PC-3 (cell line): ENCODE data around the gene TBL1Y. TPM values are rescaled to one million over a fixed set of nuclear protein-coding genes. Genes with fewer than 3 reads are reported as not detected.

Source experiments
- ATAC-seq: fragments of 200-7000 bp; cut with Tn5 transposase; 2 replicates; pipeline ENCODE4 v1.9.1; 2020; ENCODE audit warnings: mild to moderate bottlenecking, moderate library complexity
- BruUV-seq: library from RNA; stranded (reverse); fragments of 400-500 nt; replicated peaks from 2 replicates; lab custom pipeline; 2021; lab: Mats Ljungman, UMichigan
- CTCF ChIA-PET: fragments of 300-600 bp; sonication (Branson Sonifier 250); formaldehyde crosslinking; loops from one replicate; lab custom pipeline; 2022; ENCODE audit warnings: antibody characterized with exemption; lab: Charles Lee
- POLR2A ChIA-PET: fragments of 300-600 bp; sonication (Branson Sonifier 250); formaldehyde crosslinking; loops from one replicate; lab custom pipeline; 2022; ENCODE audit warnings: antibody characterized with exemption; ENCODE audit not compliant: unreplicated experiment; lab: Charles Lee
- DNase-seq: peaks from one replicate; pipeline ENCODE4 v3.0.0-alpha.2; 2015
- H2AFZ ChIP-seq: fragments of 300-600 bp; sonication (generic); 2 replicates; pipeline ENCODE4 v1.6.0; 2016; ENCODE audit warnings: antibody characterized with exemption, low read length
- H3F3A ChIP-seq: fragments of 300-600 bp; sonication (generic); one replicate; pipeline ENCODE4 v1.6.0; 2017; ENCODE audit warnings: antibody characterized with exemption, low read length, control low read depth, mild to moderate bottlenecking; ENCODE audit not compliant: unreplicated experiment
- H3K27ac ChIP-seq: fragments of 300-600 bp; sonication (generic); 2 replicates; pipeline ENCODE4 v1.5.1; 2016; ENCODE audit warnings: mild to moderate bottlenecking, low read length
- H3K27me3 ChIP-seq: fragments of 300-600 bp; sonication (generic); 2 replicates; pipeline ENCODE4 v1.6.1; 2016; ENCODE audit warnings: low read length, mixed read lengths
- H3K36me3 ChIP-seq: fragments of 300-600 bp; sonication (generic); 2 replicates; pipeline ENCODE4 v1.6.1; 2016; ENCODE audit warnings: low read depth, mixed run types, low read length, mixed read lengths
- H3K4me1 ChIP-seq: fragments of 300-600 bp; sonication (generic); 2 replicates; pipeline ENCODE4 v1.5.1; 2016; ENCODE audit warnings: low read length; ENCODE audit not compliant: insufficient read depth
- H3K4me2 ChIP-seq: fragments of 300-600 bp; sonication (generic); 2 replicates; pipeline ENCODE4 v1.6.0; 2016; ENCODE audit warnings: low read length
- H3K4me3 ChIP-seq: fragments of 300-600 bp; sonication (generic); 2 replicates; pipeline ENCODE4 v1.5.1; 2016; ENCODE audit warnings: mild to moderate bottlenecking, low read length, mixed read lengths
- H3K79me2 ChIP-seq: fragments of 300-600 bp; sonication (generic); 2 replicates; pipeline ENCODE4 v1.6.1; 2017; ENCODE audit warnings: low read length, mixed read lengths
- H3K9ac ChIP-seq: fragments of 300-600 bp; sonication (generic); 2 replicates; pipeline ENCODE4 v1.6.0; 2016; ENCODE audit warnings: mild to moderate bottlenecking, low read length
- H3K9me2 ChIP-seq: fragments of 300-600 bp; sonication (generic); replicated peaks from 2 replicates; pipeline ENCODE4 v1.6.1; 2016; ENCODE audit warnings: mixed run types, low read length, mixed read lengths
- H3K9me3 ChIP-seq: fragments of 300-600 bp; sonication (generic); 2 replicates; pipeline ENCODE4 v1.6.1; 2016; ENCODE audit warnings: low read length, mixed read lengths
- H4K20me1 ChIP-seq: fragments of 300-600 bp; sonication (generic); 2 replicates; pipeline ENCODE4 v1.6.1; 2016; ENCODE audit warnings: low read length, mixed read lengths
- CTCF ChIP-seq: fragments of 300-600 bp; sonication (generic); conservative IDR thresholded peaks from 2 replicates; pipeline ENCODE4 v1.5.1; 2017; ENCODE audit warnings: antibody characterized with exemption, low read depth, mild to moderate bottlenecking, low read length
- EZH2 ChIP-seq: fragments of 300-600 bp; sonication (generic); IDR thresholded peaks from one replicate; pipeline ENCODE4 v1.6.1; 2017; ENCODE audit warnings: antibody characterized with exemption, mild to moderate bottlenecking, low read length; ENCODE audit not compliant: unreplicated experiment
- EZH2phosphoT487 ChIP-seq: fragments of 300-600 bp; sonication (generic); IDR thresholded peaks from 2 replicates; pipeline ENCODE4 v1.6.1; 2018; ENCODE audit warnings: mild to moderate bottlenecking, antibody characterized with exemption, low read length, borderline replicate concordance
- intact Hi-C: fragments of 100-400 bp; cut with micrococcal nuclease; formaldehyde crosslinking; loops from 2 replicates; pipeline ENCODE4 v1.9.0; 2023
- total RNA-seq: library from RNA; depleted of rRNA; stranded (reverse); fragments of >200 nt; gene quantifications from 2 replicates; pipeline ENCODE4 v1.2.3, GENCODE V29; 2014

Gene TBL1Y
- total RNA-seq, 1 experiment from 2014 or later: not detected

- no peak overlapping the region for H3K4me3 ChIP-seq
These were observed 89.4 kb downstream of the TBL1Y start for GRCh38 chrY:6999905-7000304.

GRCh38 chrY:7002581-7002980, 92.1 kb downstream of the TBL1Y start:
- Histone ChIP-seq H3K4me3 (no peak overlapping the region), H3K4me2 (no peak overlapping the region), H4K20me1 (no peaks in the 10 kb centered on the region), H3K27me3 (no peaks in the 10 kb centered on the region), H3K27ac (no peak overlapping the region), H3K36me3 (no peaks in the 10 kb centered on the region), H2AFZ (no peak overlapping the region), H3K9ac (no peak overlapping the region), H3K79me2 (no peaks in the 10 kb centered on the region), H3K4me1 (no peaks in the 10 kb centered on the region), H3K9me3 (no peaks in the 10 kb centered on the region), H3K9me2 (no peaks in the 10 kb centered on the region), H3F3A (no peaks in the 10 kb centered on the region)
- CTCF ChIA-PET: no interaction called here
- intact Hi-C loops: no loop called here
- ATAC-seq (no peak), DNase-seq (no peak)
- TF ChIP-seq EZH2phosphoT487: no peak
- no peak for TF ChIP-seq CTCF
- TF ChIP-seq EZH2: no peak
- no TSS peak for BruUV-seq
- POLR2A ChIA-PET: no interaction called here

More at GRCh38 chrY:6999905-7000304, 89.4 kb downstream of the TBL1Y start:
- no peaks in the 10 kb centered on the region for H3K9me2 ChIP-seq
- H3K27ac ChIP-seq: no peak overlapping the region
- H2AFZ ChIP-seq: no peak overlapping the region
- TF ChIP-seq CTCF (no peak), EZH2 (no peak), EZH2phosphoT487 (no peak)
- no peak overlapping the region for H3K4me2 ChIP-seq
- H4K20me1 ChIP-seq: no peaks in the 10 kb centered on the region
- no peaks in the 10 kb centered on the region for H3K79me2 ChIP-seq
- no peaks in the 10 kb centered on the region for H3K27me3 ChIP-seq
- ATAC-seq (no peak), DNase-seq (no peak)
- no peaks in the 10 kb centered on the region for H3K36me3 ChIP-seq
- CTCF ChIA-PET: no interaction called here
- H3K9me3 ChIP-seq: no peaks in the 10 kb centered on the region
- no peak overlapping the region for H3K9ac ChIP-seq
- intact Hi-C loops: no loop called here
- H3F3A ChIP-seq: no peaks in the 10 kb centered on the region
- POLR2A ChIA-PET: no interaction called here
- no peaks in the 10 kb centered on the region for H3K4me1 ChIP-seq
- BruUV-seq: no TSS peak

GRCh38 chrY:7007911-7008310, 97.4 kb downstream of the TBL1Y start:
- no peak overlapping the region for H3K27ac ChIP-seq
- ChIA-PET CTCF (no interaction called here), POLR2A (no interaction called here)
- no peaks in the 10 kb centered on the region for H3K27me3 ChIP-seq
- DNase-seq (no peak), ATAC-seq (no peak)
- H4K20me1 ChIP-seq: no peaks in the 10 kb centered on the region
- H3K9me3 ChIP-seq: no peaks in the 10 kb centered on the region
- H3F3A ChIP-seq: no peaks in the 10 kb centered on the region
- no peaks in the 10 kb centered on the region for H3K4me1 ChIP-seq
- no peak overlapping the region for H3K4me3 ChIP-seq
- no peak overlapping the region for H3K9ac ChIP-seq
- H2AFZ ChIP-seq: no peak overlapping the region
- intact Hi-C loops: no loop called here
- no peaks in the 10 kb centered on the region for H3K9me2 ChIP-seq
- no TSS peak for BruUV-seq
- TF ChIP-seq EZH2phosphoT487: no peak
- TF ChIP-seq EZH2: no peak
- TF ChIP-seq CTCF: no peak
- no peaks in the 10 kb centered on the region for H3K36me3 ChIP-seq
- no peak overlapping the region for H3K4me2 ChIP-seq
- no peaks in the 10 kb centered on the region for H3K79me2 ChIP-seq
